Erythroblast (primary cell): ENCODE measurements around the gene FAM167B.
"Not testable (repeated sequence)": the region's sequence is repeated elsewhere in the genome, so short reads cannot be mapped to it uniquely, and the experiment has no call there.

Source experiments
- GATA1 ChIP-seq: IDR thresholded peaks from 2 replicates; pipeline ENCODE4 v1.6.1; 2011; ENCODE audit warnings: low read depth, mild to moderate bottlenecking, control low read depth, low read length, moderate library complexity
- POLR2A ChIP-seq: IDR thresholded peaks from 2 replicates; pipeline ENCODE4 v1.6.1; 2011; ENCODE audit warnings: mild to moderate bottlenecking, low read length

GRCh38 chr1:32284777-32285176 is 37.8 kb downstream of the FAM167B start:
- not testable (repeated sequence) for TF ChIP-seq POLR2A, GATA1
